Naive B cell (primary cell): ENCODE data around the gene KLHL25. TPM values are rescaled to one million over a fixed set of nuclear protein-coding genes. Genes with fewer than 3 reads are reported as not detected.

Experiments used
- ATAC-seq, 2 donors: fragments of 150-1000 bp; cut with Tn5 transposase; 2 replicates each; pipeline ENCODE4 v1.10.0; 2021; ENCODE audit warnings: low read depth in 2 of 2, mild to moderate bottlenecking in 2 of 2, moderate library complexity in 2 of 2
- DNase-seq: peaks from one replicate; pipeline ENCODE4 v3.0.0; 2022
- H3K27ac Mint-ChIP-seq, 6 donors: one replicate each; pipeline ENCODE4 v1.8.0; 2020 to 2022; ENCODE audit warnings: mild to moderate bottlenecking in 6 of 6, mixed read lengths in 6 of 6, moderate library complexity in 5 of 6, inconsistent platforms in 2 of 6
- H3K27me3 Mint-ChIP-seq, 3 donors: one replicate each; pipeline ENCODE4 v1.8.0; 2021 to 2022; ENCODE audit warnings: mixed read lengths in 3 of 3, mild to moderate bottlenecking in 1 of 3
- H3K36me3 Mint-ChIP-seq, 2 donors: one replicate each; pipeline ENCODE4 v1.8.0; 2020 to 2022; ENCODE audit warnings: mixed read lengths in 2 of 2, inconsistent platforms in 1 of 2, mild to moderate bottlenecking in 1 of 2
- H3K4me1 Mint-ChIP-seq, 3 donors: one replicate each; pipeline ENCODE4 v1.8.0; 2020 to 2022; ENCODE audit warnings: mixed read lengths in 3 of 3, inconsistent platforms in 1 of 3, mild to moderate bottlenecking in 1 of 3, moderate library complexity in 1 of 3
- H3K4me3 Mint-ChIP-seq, 8 donors: one replicate each; pipeline ENCODE4 v1.8.0; 2020 to 2022; ENCODE audit warnings: mild to moderate bottlenecking in 8 of 8, mixed read lengths in 8 of 8, moderate library complexity in 8 of 8, inconsistent platforms in 2 of 8
- H3K9me3 Mint-ChIP-seq, 7 donors: one replicate each; pipeline ENCODE4 v1.8.0; 2020 to 2022; ENCODE audit warnings: mixed read lengths in 7 of 7, mild to moderate bottlenecking in 5 of 7, inconsistent platforms in 2 of 7, moderate library complexity in 1 of 7
- polyA plus RNA-seq, 6 donors: library from polyadenylated mRNA; unstranded; fragments of 300-500 nt; fragmentation: Illumina TruSeq; gene quantifications; one replicate each; pipeline ENCODE4 v1.2.3, GENCODE V29; 2021; ENCODE audit warnings: low read depth in 6 of 6

KLHL25 gene
- polyA plus RNA-seq, 6 donors from 2014 or later: 0.21 to 0.63 (median 0.36) TPM

GRCh38 chr15:85711580-85712192 lies 83.0 kb downstream of the KLHL25 start:
- H3K4me3 Mint-ChIP-seq: no peak overlapping the region
- no peaks in the 10 kb centered on the region for H3K9me3 Mint-ChIP-seq
- ATAC-seq (no peak), DNase-seq (no peak)
- H3K4me1 Mint-ChIP-seq: peaks cover 19 to 30% (median 21%) of the 10 kb centered on the region in 3 donors
- H3K27me3 Mint-ChIP-seq: no peaks in the 10 kb centered on the region
- peaks cover 16 to 26% of the 10 kb centered on the region in 2 donors for H3K36me3 Mint-ChIP-seq
- peak overlapping the region in 3 of 6 donors; percentile 30 to 84 (median 58) for H3K27ac Mint-ChIP-seq

GRCh38 chr15:85710340-85710842 lies 84.3 kb downstream of the KLHL25 start:
- Mint-ChIP-seq H3K4me3 (peak overlapping the region in 1 of 8 donors; percentile 60), H3K4me1 (peaks cover 29 to 38% (median 33%) of the 10 kb centered on the region in 3 donors), H3K27me3 (no peaks in the 10 kb centered on the region), H3K27ac (peak overlapping the region in 5 of 6 donors; percentile 25 to 81 (median 50)), H3K9me3 (no peaks in the 10 kb centered on the region), H3K36me3 (peaks cover 12 to 25% of the 10 kb centered on the region in 2 donors)
- no peak for DNase-seq
- ATAC-seq: no peak
